ENCODE results near the gene TAS2R10.

- TF ChIP-seq CTCF (IDR thresholded peaks at IDR 0.05) (no peak), EZH2 (IDR thresholded peaks at IDR 0.05; ENCODE audit: borderline replicate concordance, insufficient read depth, low read depth, low read length, poor library complexity, severe bottlenecking) (no peak)
Observed at GRCh38 chr12:10810068-10810467, 16.1 kb downstream of the TAS2R10 start, which contains the start of gene TAS2R9.

Measured in B cell (primary cell).